ENCODE data around the gene SMPD3.
A peak's percentile ranks its signal among the peaks of the same experiment; 100 is the strongest.

SMPD3 gene

GRCh38 chr16:68369168-68369567, 79.1 kb downstream of the SMPD3 start:
- DNase-seq (ENCODE audit: low read depth), result no peak

GRCh38 chr16:68368301-68368888, 79.9 kb downstream of the SMPD3 start:
- no peak for DNase-seq (ENCODE audit: low read depth)

GRCh38 chr16:68367891-68368290, 80.4 kb downstream of the SMPD3 start:
- DNase-seq (ENCODE audit: low read depth), result no peak

- no peak for DNase-seq (ENCODE audit: low read depth)
Observed at GRCh38 chr16:68367440-68367839, 80.9 kb downstream of the SMPD3 start.

- peak; percentile 13 for DNase-seq (ENCODE audit: low read depth)
Observed at GRCh38 chr16:68367030-68367429, 81.3 kb downstream of the SMPD3 start.

DNA sequence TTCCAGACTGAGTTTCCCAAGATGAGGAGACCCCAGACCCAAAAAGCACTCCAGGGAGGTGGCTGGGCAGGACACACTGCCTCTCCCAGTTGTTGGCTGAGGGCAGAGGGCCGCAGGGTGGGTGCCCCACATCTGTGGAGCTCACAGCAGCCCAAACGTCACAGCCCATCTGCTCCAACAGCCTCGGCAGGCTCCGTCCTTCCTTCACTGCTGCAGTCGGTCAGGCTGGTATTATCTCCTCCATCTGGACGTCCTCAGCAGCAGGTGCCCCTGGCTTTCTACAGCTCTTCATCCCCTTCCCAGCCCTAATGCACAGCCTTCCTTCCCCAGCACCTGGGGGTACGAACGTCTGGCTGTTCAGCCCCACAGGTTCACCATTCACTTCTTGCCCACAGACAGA, 82.2 kb downstream of the SMPD3 start:
- DNase-seq (ENCODE audit: low read depth), result no peak

- no peak for DNase-seq (ENCODE audit: low read depth)
Observed at GRCh38 chr16:68365167-68365817, 83.0 kb downstream of the SMPD3 start.

- no peak for DNase-seq (ENCODE audit: low read depth)
Observed at GRCh38 chr16:68364561-68364998, 83.7 kb downstream of the SMPD3 start.

- DNase-seq (ENCODE audit: low read depth), result no peak
Observed at GRCh38 chr16:68363658-68364521, 84.4 kb downstream of the SMPD3 start.

DNA sequence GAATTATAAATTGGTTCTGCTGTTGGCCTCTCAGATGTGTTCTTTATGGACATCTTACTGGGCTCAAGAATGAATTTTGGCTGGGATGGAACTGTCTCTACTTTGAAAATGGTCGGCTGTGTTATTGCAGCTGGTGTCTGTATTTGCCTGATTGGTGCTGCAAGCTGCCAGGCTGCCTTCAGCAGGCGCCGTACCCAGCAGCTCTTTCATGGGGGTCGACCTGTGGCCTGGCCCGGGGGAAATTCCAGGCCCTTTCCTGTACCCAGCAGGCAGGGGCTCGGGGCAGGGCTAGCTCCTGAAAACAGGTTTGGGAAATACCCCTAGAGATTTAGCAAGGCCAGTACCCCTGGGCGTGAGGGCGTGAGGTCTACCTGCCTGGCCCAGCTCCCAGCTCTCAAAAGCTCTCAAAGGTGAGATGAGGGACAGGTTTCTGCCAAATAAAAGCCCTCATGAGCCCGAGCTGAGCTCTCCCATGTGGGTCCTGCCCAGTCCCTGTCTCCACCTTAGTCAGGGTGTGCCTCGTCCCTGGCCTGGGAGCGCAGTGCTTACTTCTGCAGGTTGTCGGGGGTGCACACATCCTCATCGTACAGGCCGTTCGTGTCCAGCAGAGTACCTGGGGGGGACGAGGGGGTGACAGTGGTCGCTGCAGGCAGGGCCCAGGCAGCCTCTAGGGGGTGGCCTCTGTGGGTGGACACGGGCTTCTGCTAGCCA, 85.2 kb downstream of the SMPD3 start:
- no peak for DNase-seq (ENCODE audit: low read depth)

GRCh38 chr16:68362262-68362913, 85.9 kb downstream of the SMPD3 start:
- DNase-seq (ENCODE audit: low read depth), result peak; percentile 15

GRCh38 chr16:68361485-68361884, 86.8 kb downstream of the SMPD3 start:
- no peak for DNase-seq (ENCODE audit: low read depth)

DNA sequence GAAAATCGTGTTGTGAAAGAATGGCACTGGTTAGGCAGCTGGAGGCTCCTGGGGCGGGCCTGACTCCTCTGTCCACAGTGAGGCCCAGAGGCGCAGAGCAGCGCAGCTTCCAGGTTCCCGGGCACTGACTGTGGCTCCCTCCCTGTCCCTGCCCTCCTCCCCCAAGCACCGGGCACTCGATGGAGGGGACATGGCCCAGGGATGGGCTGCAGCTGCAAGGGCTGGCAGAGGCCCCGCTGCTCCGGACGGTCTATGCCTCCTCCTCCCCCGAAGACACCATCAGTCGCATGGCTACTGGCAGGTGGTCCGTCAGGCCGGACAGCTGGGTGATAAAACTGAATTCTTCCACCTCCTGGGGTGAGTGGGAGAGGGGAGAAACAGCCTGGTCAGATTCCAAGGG, 87.4 kb downstream of the SMPD3 start:
- DNase-seq (ENCODE audit: low read depth), result no peak

DNA sequence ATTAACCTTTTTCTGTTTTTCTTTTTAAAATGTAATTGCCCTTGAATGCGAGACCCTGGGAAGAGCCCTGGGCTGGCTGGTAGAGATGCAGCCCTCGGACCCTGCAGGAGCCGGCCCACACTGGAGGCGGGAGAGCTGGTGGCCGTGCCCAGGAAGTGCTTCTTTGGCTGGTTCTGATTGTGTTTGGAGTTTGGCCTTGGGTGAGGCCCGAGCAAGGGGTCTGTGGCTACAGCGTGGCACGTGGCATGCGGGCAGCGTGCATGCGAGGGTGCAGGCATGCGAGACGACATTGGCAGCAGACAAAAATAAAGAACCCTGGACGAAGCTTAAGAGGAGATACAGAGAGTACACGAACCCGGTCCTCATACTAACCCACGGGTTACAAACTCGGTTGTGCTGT, 87.8 kb downstream of the SMPD3 start:
- no peak for DNase-seq (ENCODE audit: low read depth)

GRCh38 chr16:68359398-68360191, 88.7 kb downstream of the SMPD3 start:
- no peak for DNase-seq (ENCODE audit: low read depth)

DNA sequence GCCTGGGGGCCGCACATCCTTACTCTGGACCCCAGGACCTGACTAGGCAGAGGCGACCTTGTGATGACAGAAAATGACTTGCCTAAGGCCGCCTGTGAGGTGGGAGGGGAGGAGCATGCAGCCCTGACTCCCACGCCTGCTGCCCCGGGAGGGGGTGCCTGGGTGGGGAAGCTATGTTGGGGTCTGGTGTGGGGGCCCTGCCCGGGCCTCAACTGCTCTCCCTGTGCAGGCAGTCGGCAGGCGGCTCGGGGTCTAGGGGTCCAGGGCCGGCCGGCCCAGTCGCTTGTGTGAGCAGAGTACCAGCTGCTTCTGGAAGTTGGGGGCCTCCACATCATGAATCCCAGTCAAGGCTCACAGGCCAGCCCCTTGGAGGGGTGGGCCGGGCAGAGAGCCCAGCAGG, 89.4 kb downstream of the SMPD3 start:
- no peak for DNase-seq (ENCODE audit: low read depth)

DNA sequence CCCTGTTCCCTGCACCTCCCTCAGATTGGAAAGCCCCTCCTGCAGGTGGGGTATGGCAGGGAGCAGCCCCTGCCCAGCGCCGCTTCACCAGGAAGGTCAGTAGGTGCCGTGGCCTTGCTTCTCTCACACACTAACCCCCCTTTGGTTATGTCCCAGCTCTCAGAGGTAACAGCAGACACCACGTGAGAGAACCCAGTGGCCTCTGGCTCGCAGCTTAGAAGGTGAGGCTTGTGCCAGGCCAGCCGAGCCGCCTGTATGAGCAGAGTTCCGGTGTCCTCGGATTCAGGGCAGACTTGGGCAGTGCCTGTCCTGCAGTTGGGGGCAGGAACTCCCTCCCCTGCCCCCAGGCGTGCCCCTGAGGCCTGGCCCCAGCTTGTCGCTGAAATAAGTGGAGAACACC, 90.4 kb downstream of the SMPD3 start:
- no peak for DNase-seq (ENCODE audit: low read depth)

DNA sequence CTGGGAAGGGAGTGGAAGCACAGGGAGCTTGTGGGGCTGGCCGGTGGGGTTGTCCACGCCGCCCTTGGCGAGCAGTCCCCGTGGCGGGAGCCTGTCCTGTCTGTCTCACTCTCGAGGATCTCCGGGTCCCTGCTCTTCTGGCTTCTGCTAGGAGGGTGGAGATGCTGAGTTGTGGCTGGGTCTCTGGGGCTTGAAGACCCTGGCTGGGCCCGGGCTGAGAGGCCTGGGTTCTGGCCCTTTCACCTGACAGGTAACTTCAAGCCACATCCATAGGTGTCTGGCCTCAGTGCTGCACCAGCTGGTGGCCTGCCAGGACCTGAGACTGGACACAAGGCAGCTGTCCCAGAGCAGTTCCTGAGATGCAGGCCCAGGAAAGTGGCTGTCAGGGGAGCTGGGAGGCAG, 90.8 kb downstream of the SMPD3 start:
- DNase-seq (ENCODE audit: low read depth), result no peak

DNA sequence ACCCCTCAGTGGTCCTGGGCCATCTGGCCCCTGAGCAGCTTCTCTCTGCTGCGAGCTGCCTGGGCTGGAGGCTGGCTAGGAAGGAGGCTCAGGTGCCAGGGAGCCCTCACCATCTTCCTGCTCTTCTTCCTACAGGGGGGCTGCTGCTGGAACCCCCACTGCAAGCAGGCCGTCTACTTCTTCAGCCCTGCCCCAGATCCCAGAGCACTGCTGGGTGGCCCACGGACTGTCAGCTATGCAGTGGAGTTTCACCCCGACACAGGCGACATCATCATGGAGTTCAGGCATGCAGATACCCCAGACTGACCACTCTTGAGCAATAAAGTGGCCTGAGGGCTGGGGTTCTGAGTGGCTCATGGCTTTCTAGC, 91.4 kb downstream of the SMPD3 start:
- no peak for DNase-seq (ENCODE audit: low read depth)

DNA sequence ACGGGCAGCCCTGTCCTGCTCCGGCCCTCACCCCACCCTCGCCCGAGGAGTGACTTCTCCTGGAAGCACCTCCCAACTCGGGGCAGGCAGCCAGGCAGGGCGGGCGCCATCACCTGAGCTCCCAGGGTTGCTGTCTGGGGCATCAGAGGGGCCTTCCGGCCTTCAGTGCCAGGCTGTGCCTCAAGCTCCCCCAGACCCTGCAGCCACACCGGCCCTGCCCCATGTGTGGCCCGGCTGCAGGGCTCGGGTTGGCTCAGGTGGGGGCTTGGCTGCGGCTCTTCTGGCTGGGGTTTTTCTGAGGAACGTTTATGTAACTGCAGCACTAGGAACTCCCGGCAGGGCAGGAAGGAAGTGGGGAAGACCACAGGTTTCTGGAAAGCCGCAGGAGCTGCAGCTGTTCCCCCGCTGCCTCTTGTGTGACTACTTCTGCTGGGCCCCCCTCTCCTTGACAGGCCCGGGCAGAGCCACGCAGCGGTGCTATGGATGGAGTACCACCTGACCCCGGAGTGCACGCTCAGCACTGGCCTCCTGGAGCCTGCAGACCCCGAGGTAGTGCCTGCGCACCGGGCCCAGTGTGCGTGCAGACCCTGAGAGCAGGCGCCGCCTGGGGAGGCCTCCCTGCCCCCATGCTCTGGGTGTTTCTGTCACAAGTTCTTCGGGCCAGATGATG, 91.9 kb downstream of the SMPD3 start:
- no peak for DNase-seq (ENCODE audit: low read depth)

Measured in fibroblast of gingiva (primary cell).